ENCODE data around the gene REEP1. TPM values are rescaled to one million over a fixed set of nuclear protein-coding genes. Genes with fewer than 3 reads are reported as not detected.

REEP1 gene
- total RNA-seq, 5 donors from 2014 or later (not counting 1 experiment from before 2014, with no cell fraction given), result 0.12 to 1.0 (median 0.18) TPM; not detected in 1

- peaks cover 9 to 17% of the 10 kb centered on the region in 2 donors for H3K27me3 Mint-ChIP-seq
- H3K27ac ChIP-seq (ENCODE audit: low read length), result no peak overlapping the region
- WGBS (ENCODE audit: insufficient coverage), result 100% methylated on average over 1 of the region's 5 CpGs
- DNase-seq, result no peak
- no peak overlapping the region for H3K4me3 Mint-ChIP-seq
- POLR2A ChIA-PET, result no interaction called here
- no peak overlapping the region for H3K4me3 ChIP-seq (ENCODE audit: control insufficient read depth in 1 of 2, extremely low read depth in 1 of 2, low read length in 1 of 2)
- no peaks in the 10 kb centered on the region for H3K9me3 ChIP-seq
- H3K4me1 ChIP-seq (ENCODE audit: control insufficient read depth in 1 of 2, extremely low read depth in 1 of 2, insufficient read depth in 2 of 2, low read length in 2 of 2), result no peaks in the 10 kb centered on the region
- H3K36me3 ChIP-seq (ENCODE audit: control insufficient read depth in 2 of 2, extremely low read depth in 1 of 2, insufficient read depth in 1 of 2, low read length in 1 of 2), result no peaks in the 10 kb centered on the region
- H3K27me3 ChIP-seq (replicated peaks in 1 of 2; ENCODE audit: control insufficient read depth in 2 of 2, extremely low read depth in 1 of 2, insufficient read depth in 2 of 2, low read length in 1 of 2), result peaks cover 0 to 15% of the 10 kb centered on the region in 2 experiments
- no peak for ATAC-seq (replicated peaks in 1 of 4)
- no peaks in the 10 kb centered on the region for H3K4me1 Mint-ChIP-seq
- no peak overlapping the region for H3K27ac Mint-ChIP-seq
- H3K9me3 Mint-ChIP-seq, result no peaks in the 10 kb centered on the region
- CTCF ChIA-PET, result interaction anchor here in 1 of 2 donors (1.1 kb wide), 1 partner anchor 37 kb away, joined by 3 read pairs; no protein-coding TSS in a partner anchor
- H3K36me3 Mint-ChIP-seq, result no peaks in the 10 kb centered on the region
These were observed 31.5 kb downstream of the REEP1 start for GRCh38 chr2:86305915-86306254.

- no peak for ATAC-seq (replicated peaks in 1 of 4)
- H3K36me3 ChIP-seq (ENCODE audit: control insufficient read depth in 2 of 2, extremely low read depth in 1 of 2, insufficient read depth in 1 of 2, low read length in 1 of 2), result no peaks in the 10 kb centered on the region
- no peak overlapping the region for H3K4me3 ChIP-seq (ENCODE audit: control insufficient read depth in 1 of 2, extremely low read depth in 1 of 2, low read length in 1 of 2)
- H3K9me3 Mint-ChIP-seq, result no peaks in the 10 kb centered on the region
- no peaks in the 10 kb centered on the region for H3K4me1 Mint-ChIP-seq
- ChIA-PET POLR2A (no interaction called here), CTCF (interaction anchor here in 1 of 2 donors (1.1 kb wide), 1 partner anchor 38 kb away, joined by 3 read pairs; no protein-coding TSS in a partner anchor)
- H3K36me3 Mint-ChIP-seq, result no peaks in the 10 kb centered on the region
- H3K27ac ChIP-seq (ENCODE audit: low read length), result no peak overlapping the region
- no peak overlapping the region for H3K27ac Mint-ChIP-seq
- H3K9me3 ChIP-seq, result no peaks in the 10 kb centered on the region
- no peaks in the 10 kb centered on the region for H3K4me1 ChIP-seq (ENCODE audit: control insufficient read depth in 1 of 2, extremely low read depth in 1 of 2, insufficient read depth in 2 of 2, low read length in 2 of 2)
- H3K27me3 ChIP-seq (replicated peaks in 1 of 2; ENCODE audit: control insufficient read depth in 2 of 2, extremely low read depth in 1 of 2, insufficient read depth in 2 of 2, low read length in 1 of 2), result peaks cover 0 to 15% of the 10 kb centered on the region in 2 experiments
- 87% methylated on average over 4 of the region's 5 CpGs for WGBS (ENCODE audit: insufficient coverage)
- no peak overlapping the region for H3K4me3 Mint-ChIP-seq
- peaks cover 9 to 21% of the 10 kb centered on the region in 2 donors for H3K27me3 Mint-ChIP-seq
- DNase-seq, result no peak
These were observed 32.1 kb downstream of the REEP1 start for GRCh38 chr2:86305195-86305914.

GRCh38 chr2:86304416-86304815 lies 33.0 kb downstream of the REEP1 start:
- no peaks in the 10 kb centered on the region for H3K9me3 Mint-ChIP-seq
- ChIA-PET POLR2A (no interaction called here), CTCF (interaction anchor here in 1 of 2 donors (0.6 kb wide), 1 partner anchor 84 kb away, joined by 5 read pairs; no protein-coding TSS in a partner anchor)
- peaks cover 0 to 20% of the 10 kb centered on the region in 2 experiments for H3K27me3 ChIP-seq (replicated peaks in 1 of 2; ENCODE audit: control insufficient read depth in 2 of 2, extremely low read depth in 1 of 2, insufficient read depth in 2 of 2, low read length in 1 of 2)
- DNase-seq, result no peak
- H3K36me3 ChIP-seq (ENCODE audit: control insufficient read depth in 2 of 2, extremely low read depth in 1 of 2, insufficient read depth in 1 of 2, low read length in 1 of 2), result no peaks in the 10 kb centered on the region
- no peaks in the 10 kb centered on the region for H3K4me1 ChIP-seq (ENCODE audit: control insufficient read depth in 1 of 2, extremely low read depth in 1 of 2, insufficient read depth in 2 of 2, low read length in 2 of 2)
- H3K27me3 Mint-ChIP-seq, result peaks cover 16 to 28% of the 10 kb centered on the region in 2 donors
- no peaks in the 10 kb centered on the region for H3K4me1 Mint-ChIP-seq
- H3K27ac ChIP-seq (ENCODE audit: low read length), result no peak overlapping the region
- H3K4me3 ChIP-seq (ENCODE audit: control insufficient read depth in 1 of 2, extremely low read depth in 1 of 2, low read length in 1 of 2), result no peak overlapping the region
- H3K4me3 Mint-ChIP-seq, result no peak overlapping the region
- no peak for ATAC-seq (replicated peaks in 1 of 4)
- H3K27ac Mint-ChIP-seq, result no peak overlapping the region
- H3K9me3 ChIP-seq, result no peaks in the 10 kb centered on the region
- H3K36me3 Mint-ChIP-seq, result no peaks in the 10 kb centered on the region
- WGBS (ENCODE audit: insufficient coverage), result no CpG with 5 or more reads among the region's 3 CpGs

- POLR2A ChIA-PET, result interaction anchor here in 1 of 2 donors (0.6 kb wide), 1 partner anchor 78 kb away, joined by 3 read pairs; no protein-coding TSS in a partner anchor
- CTCF ChIA-PET, result no interaction called here
These were observed 35.1 kb downstream of the REEP1 start for GRCh38 chr2:86302320-86302719.

GRCh38 chr2:86301711-86302202 lies 35.7 kb downstream of the REEP1 start:
- Mint-ChIP-seq H3K4me3 (no peak overlapping the region), H3K9me3 (no peaks in the 10 kb centered on the region), H3K4me1 (no peaks in the 10 kb centered on the region), H3K27me3 (peaks cover 18 to 37% of the 10 kb centered on the region in 2 donors), H3K27ac (no peak overlapping the region), H3K36me3 (no peaks in the 10 kb centered on the region)
- Histone ChIP-seq H3K9me3 (no peaks in the 10 kb centered on the region), H3K36me3 (ENCODE audit: control insufficient read depth in 2 of 2, extremely low read depth in 1 of 2, insufficient read depth in 1 of 2, low read length in 1 of 2) (no peaks in the 10 kb centered on the region), H3K4me1 (ENCODE audit: control insufficient read depth in 1 of 2, extremely low read depth in 1 of 2, insufficient read depth in 2 of 2, low read length in 2 of 2) (no peaks in the 10 kb centered on the region), H3K4me3 (ENCODE audit: control insufficient read depth in 1 of 2, extremely low read depth in 1 of 2, low read length in 1 of 2) (no peak overlapping the region), H3K27ac (ENCODE audit: low read length) (no peak overlapping the region), H3K27me3 (replicated peaks in 1 of 2; ENCODE audit: control insufficient read depth in 2 of 2, extremely low read depth in 1 of 2, insufficient read depth in 2 of 2, low read length in 1 of 2) (peaks cover 0 to 33% of the 10 kb centered on the region in 2 experiments)
- POLR2A ChIA-PET, result no interaction called here
- no peak for DNase-seq
- WGBS (ENCODE audit: insufficient coverage), result 81% methylated on average over 3 of the region's 3 CpGs
- CTCF ChIA-PET, result no interaction called here
- ATAC-seq (replicated peaks in 1 of 4), result no peak

More at GRCh38 chr2:86302320-86302719, 35.1 kb downstream of the REEP1 start:
- Histone ChIP-seq H3K4me1 (ENCODE audit: control insufficient read depth in 1 of 2, extremely low read depth in 1 of 2, insufficient read depth in 2 of 2, low read length in 2 of 2) (no peaks in the 10 kb centered on the region), H3K36me3 (ENCODE audit: control insufficient read depth in 2 of 2, extremely low read depth in 1 of 2, insufficient read depth in 1 of 2, low read length in 1 of 2) (no peaks in the 10 kb centered on the region), H3K27ac (ENCODE audit: low read length) (no peak overlapping the region), H3K4me3 (ENCODE audit: control insufficient read depth in 1 of 2, extremely low read depth in 1 of 2, low read length in 1 of 2) (no peak overlapping the region), H3K27me3 (replicated peaks in 1 of 2; ENCODE audit: control insufficient read depth in 2 of 2, extremely low read depth in 1 of 2, insufficient read depth in 2 of 2, low read length in 1 of 2) (peaks cover 0 to 29% of the 10 kb centered on the region in 2 experiments), H3K9me3 (no peaks in the 10 kb centered on the region)
- Mint-ChIP-seq H3K36me3 (no peaks in the 10 kb centered on the region), H3K9me3 (no peaks in the 10 kb centered on the region), H3K4me3 (no peak overlapping the region), H3K27me3 (peaks cover 17 to 32% of the 10 kb centered on the region in 2 donors), H3K4me1 (no peaks in the 10 kb centered on the region), H3K27ac (no peak overlapping the region)
- no CpG with 5 or more reads among the region's 1 CpG for WGBS (ENCODE audit: insufficient coverage)
- DNase-seq (no peak), ATAC-seq (replicated peaks in 1 of 4) (no peak)

- Histone ChIP-seq H3K27me3 (replicated peaks in 1 of 2; ENCODE audit: control insufficient read depth in 2 of 2, extremely low read depth in 1 of 2, insufficient read depth in 2 of 2, low read length in 1 of 2) (peaks cover 0 to 34% of the 10 kb centered on the region in 2 experiments), H3K36me3 (ENCODE audit: control insufficient read depth in 2 of 2, extremely low read depth in 1 of 2, insufficient read depth in 1 of 2, low read length in 1 of 2) (no peaks in the 10 kb centered on the region), H3K9me3 (no peaks in the 10 kb centered on the region), H3K4me3 (ENCODE audit: control insufficient read depth in 1 of 2, extremely low read depth in 1 of 2, low read length in 1 of 2) (no peak overlapping the region), H3K27ac (ENCODE audit: low read length) (no peak overlapping the region), H3K4me1 (ENCODE audit: control insufficient read depth in 1 of 2, extremely low read depth in 1 of 2, insufficient read depth in 2 of 2, low read length in 2 of 2) (no peaks in the 10 kb centered on the region)
- ChIA-PET CTCF (interaction anchor here in 1 of 2 donors (0.5 kb wide), 1 partner anchor 483 kb away, joined by 6 read pairs; no protein-coding TSS in a partner anchor), POLR2A (no interaction called here)
- Mint-ChIP-seq H3K27me3 (peaks cover 18 to 34% of the 10 kb centered on the region in 2 donors), H3K9me3 (no peaks in the 10 kb centered on the region), H3K36me3 (no peaks in the 10 kb centered on the region), H3K4me3 (no peak overlapping the region), H3K27ac (no peak overlapping the region), H3K4me1 (no peaks in the 10 kb centered on the region)
- ATAC-seq (replicated peaks in 1 of 4) (no peak), DNase-seq (no peak)
- WGBS (ENCODE audit: insufficient coverage), result 75% methylated on average over 4 of the region's 6 CpGs
These were observed 36.4 kb downstream of the REEP1 start for GRCh38 chr2:86301009-86301408.

Data from T-cell (primary cell).